Activated naive CD8-positive, alpha-beta T cell treated with anti-CD3 and anti-CD28 coated beads, Interleukin-2, amount 10 ng/mL, durations not matched to agents 7 days and 5 days (primary cell): ENCODE results near the gene VSTM2B. TPM values are rescaled to one million over a fixed set of nuclear protein-coding genes. Genes with fewer than 3 reads are reported as not detected.

ENCODE experiments used
- ATAC-seq: fragments of 150-1000 bp; cut with Tn5 transposase; one replicate; pipeline ENCODE4 v1.10.0; 2021; ENCODE audit warnings: low read depth, moderate library complexity
- POLR2A ChIA-PET: fragments of 350-600 bp; sonication (Branson Sonifier 250); formaldehyde crosslinking; loops from one replicate; lab custom pipeline; 2021; ENCODE audit warnings: antibody characterized with exemption; lab: Charles Lee
- DNase-seq: peaks from one replicate; pipeline ENCODE4 v3.0.0; 2021
- H3K27ac Mint-ChIP-seq: one replicate; pipeline ENCODE4 v1.8.0; 2022; ENCODE audit warnings: mild to moderate bottlenecking, mixed read lengths
- H3K27me3 Mint-ChIP-seq: one replicate; pipeline ENCODE4 v1.8.0; 2022; ENCODE audit warnings: mild to moderate bottlenecking, moderate library complexity, mixed read lengths
- H3K36me3 Mint-ChIP-seq: one replicate; pipeline ENCODE4 v1.8.0; 2021; ENCODE audit warnings: mild to moderate bottlenecking, mixed read lengths
- H3K4me1 Mint-ChIP-seq: one replicate; pipeline ENCODE4 v1.8.0; 2021; ENCODE audit warnings: mixed read lengths
- H3K4me3 Mint-ChIP-seq: one replicate; pipeline ENCODE4 v1.8.0; 2022; ENCODE audit warnings: mild to moderate bottlenecking, moderate library complexity, mixed read lengths
- H3K9me3 Mint-ChIP-seq: one replicate; pipeline ENCODE4 v1.8.0; 2021; ENCODE audit warnings: mixed read lengths
- total RNA-seq, 2 experiments: library from RNA; stranded (reverse); gene quantifications; one replicate each; pipeline ENCODE4 v1.2.3, GENCODE V29; 2021

The VSTM2B gene
- total RNA-seq, 2 experiments from 2014 or later: not detected

DNA sequence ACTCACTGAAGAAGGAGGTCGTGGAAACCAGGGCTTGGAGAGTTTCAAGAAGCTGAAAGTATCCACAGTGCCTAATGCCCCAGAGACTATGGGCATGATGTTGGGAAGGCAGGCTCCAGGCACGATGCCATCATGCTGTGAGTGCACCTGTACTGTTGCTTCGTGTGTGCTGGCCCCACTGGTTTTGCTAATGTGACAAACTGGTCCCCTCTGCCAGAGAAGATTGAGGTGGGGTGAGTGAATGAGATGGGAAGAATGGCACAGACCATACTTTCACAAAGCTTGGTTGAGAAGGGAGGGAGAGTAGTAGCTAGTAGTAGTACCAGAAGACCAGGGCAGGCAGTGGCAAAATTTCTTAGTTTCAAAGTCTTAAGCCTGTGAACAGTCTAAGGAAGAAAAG is 61.3 kb downstream of the VSTM2B start:
- Mint-ChIP-seq H3K4me3 (peak overlapping the region; percentile 25), H3K36me3 (no peaks in the 10 kb centered on the region), H3K9me3 (no peaks in the 10 kb centered on the region), H3K27me3 (peaks cover 21% of the 10 kb centered on the region), H3K4me1 (peaks cover 20% of the 10 kb centered on the region), H3K27ac (peak overlapping the region; percentile 44)
- POLR2A ChIA-PET: interaction anchor here (1.4 to 4.4 kb wide), 3 partner anchors 19 to 355 kb away, joined by 3 to 34 read pairs (median 6); partner anchors contain the start of genes C19orf12, POP4 and URI1
- no peak for DNase-seq
- ATAC-seq: no peak

GRCh38 chr19:29587518-29587986 is 61.8 kb downstream of the VSTM2B start:
- DNase-seq (peak; percentile 51), ATAC-seq (peak; percentile 100)
- Mint-ChIP-seq H3K4me1 (peaks cover 20% of the 10 kb centered on the region), H3K27ac (peak overlapping the region; percentile 44), H3K27me3 (peaks cover 22% of the 10 kb centered on the region), H3K4me3 (peak overlapping the region; percentile 25), H3K36me3 (no peaks in the 10 kb centered on the region), H3K9me3 (no peaks in the 10 kb centered on the region)
- POLR2A ChIA-PET: interaction anchor here (1.4 to 4.4 kb wide), 3 partner anchors 19 to 354 kb away, joined by 3 to 34 read pairs (median 6); partner anchors contain the start of genes C19orf12, POP4 and URI1

- Mint-ChIP-seq H3K9me3 (no peaks in the 10 kb centered on the region), H3K4me3 (no peak overlapping the region), H3K27ac (no peak overlapping the region), H3K36me3 (no peaks in the 10 kb centered on the region), H3K4me1 (peaks cover 20% of the 10 kb centered on the region), H3K27me3 (peaks cover 26% of the 10 kb centered on the region)
- ATAC-seq: no peak
- DNase-seq: no peak
- POLR2A ChIA-PET: interaction anchor here (1.4 to 4.4 kb wide), 3 partner anchors 18 to 354 kb away, joined by 3 to 34 read pairs (median 6); partner anchors contain the start of genes C19orf12, POP4 and URI1
Measured at GRCh38 chr19:29588095-29588494, 62.3 kb downstream of the VSTM2B start.

DNA sequence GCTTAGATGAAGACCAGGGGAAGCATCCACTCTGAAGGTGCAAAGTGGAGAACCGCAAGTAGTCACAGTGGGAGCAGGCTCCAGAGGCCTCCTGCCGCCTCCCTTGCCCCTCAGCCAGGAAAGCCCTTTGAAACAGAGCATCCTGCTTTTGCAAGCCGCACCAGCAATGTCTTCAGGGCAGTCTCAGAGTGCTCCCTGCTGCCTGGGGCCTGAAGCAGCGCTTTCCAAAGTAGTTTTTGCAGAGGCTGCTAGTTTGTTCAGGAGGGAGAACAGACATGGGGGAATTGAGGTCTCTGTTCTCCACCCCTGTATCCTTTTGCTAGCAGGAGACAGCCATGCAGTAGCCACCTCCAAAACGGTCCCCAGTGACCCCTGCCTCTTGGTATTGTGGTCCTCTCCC is 64.5 kb downstream of the VSTM2B start:
- H3K36me3 Mint-ChIP-seq: no peaks in the 10 kb centered on the region
- ATAC-seq: no peak
- no peak overlapping the region for H3K27ac Mint-ChIP-seq
- POLR2A ChIA-PET: interaction anchor here (4.4 kb wide), 1 partner anchor 16 kb away, joined by 34 read pairs; the partner anchor contains the start of gene POP4
- no peak for DNase-seq
- no peaks in the 10 kb centered on the region for H3K9me3 Mint-ChIP-seq
- H3K4me3 Mint-ChIP-seq: no peak overlapping the region
- peaks cover 12% of the 10 kb centered on the region for H3K27me3 Mint-ChIP-seq
- peaks cover 15% of the 10 kb centered on the region for H3K4me1 Mint-ChIP-seq

DNA sequence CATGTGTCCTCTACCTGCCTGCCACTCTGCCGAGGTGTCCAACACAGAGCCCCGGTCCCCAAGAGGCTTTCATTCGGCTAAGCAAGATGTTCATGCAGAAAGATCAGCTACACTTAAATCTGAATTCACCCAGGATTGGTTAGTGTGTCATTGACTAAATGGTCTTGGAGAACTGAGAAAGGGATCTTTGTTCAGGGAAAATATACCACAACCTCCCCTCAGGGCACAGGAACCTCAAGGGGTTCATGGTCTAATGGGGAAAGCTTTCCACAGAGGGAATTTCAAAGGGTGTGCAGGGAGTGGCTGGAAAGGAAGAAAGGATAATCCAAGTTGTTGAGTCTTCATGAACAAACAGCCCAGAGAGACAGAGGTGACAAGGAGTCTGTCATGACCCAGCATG is 65.9 kb downstream of the VSTM2B start:
- DNase-seq (no peak), ATAC-seq (no peak)
- peaks cover 15% of the 10 kb centered on the region for H3K4me1 Mint-ChIP-seq
- H3K27ac Mint-ChIP-seq: no peak overlapping the region
- POLR2A ChIA-PET: no interaction called here
- no peaks in the 10 kb centered on the region for H3K36me3 Mint-ChIP-seq
- H3K9me3 Mint-ChIP-seq: no peaks in the 10 kb centered on the region
- no peak overlapping the region for H3K4me3 Mint-ChIP-seq
- peaks cover 13% of the 10 kb centered on the region for H3K27me3 Mint-ChIP-seq

DNA sequence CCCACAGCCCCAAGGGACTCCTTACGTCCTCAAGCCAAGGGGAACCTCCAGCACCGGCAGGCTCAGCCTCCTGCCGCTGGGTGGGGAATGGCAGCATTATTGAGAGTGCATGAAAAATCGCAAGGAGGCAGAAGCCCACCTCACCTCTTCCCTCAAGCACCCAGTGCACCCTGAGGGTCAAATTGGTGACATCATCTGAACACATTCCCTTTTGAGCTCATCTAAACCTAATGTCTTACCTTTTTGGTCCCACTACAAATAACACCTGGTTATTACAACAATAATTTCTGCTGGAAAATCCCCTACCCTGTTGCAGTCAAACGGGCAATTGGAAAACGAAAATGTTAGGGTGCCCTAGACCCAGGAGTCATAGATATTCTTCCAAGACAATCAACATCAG is 68.1 kb downstream of the VSTM2B start:
- DNase-seq: no peak
- H3K27me3 Mint-ChIP-seq: peaks cover 22% of the 10 kb centered on the region
- no peak overlapping the region for H3K27ac Mint-ChIP-seq
- H3K4me3 Mint-ChIP-seq: no peak overlapping the region
- H3K36me3 Mint-ChIP-seq: no peaks in the 10 kb centered on the region
- H3K4me1 Mint-ChIP-seq: no peaks in the 10 kb centered on the region
- no peaks in the 10 kb centered on the region for H3K9me3 Mint-ChIP-seq
- POLR2A ChIA-PET: interaction anchor here (1.7 kb wide), 1 partner anchor 12 kb away, joined by 5 read pairs; the partner anchor contains the start of gene POP4
- no peak for ATAC-seq

GRCh38 chr19:29596080-29596727 is 70.4 kb downstream of the VSTM2B start:
- H3K27ac Mint-ChIP-seq: no peak overlapping the region

GRCh38 chr19:29596885-29597525 is 71.2 kb downstream of the VSTM2B start:
- no peak for ATAC-seq
- no peak for DNase-seq
- Mint-ChIP-seq H3K27me3 (peaks cover 24% of the 10 kb centered on the region), H3K4me3 (no peak overlapping the region), H3K4me1 (no peaks in the 10 kb centered on the region), H3K9me3 (no peaks in the 10 kb centered on the region), H3K27ac (no peak overlapping the region), H3K36me3 (no peaks in the 10 kb centered on the region)
- POLR2A ChIA-PET: interaction anchor here (0.7 kb wide), 1 partner anchor 9 kb away, joined by 3 read pairs; the partner anchor contains the start of gene POP4

More at GRCh38 chr19:29596080-29596727, 70.4 kb downstream of the VSTM2B start:
- DNase-seq (no peak), ATAC-seq (no peak)
- Mint-ChIP-seq H3K36me3 (no peaks in the 10 kb centered on the region), H3K4me1 (no peaks in the 10 kb centered on the region), H3K27me3 (peaks cover 24% of the 10 kb centered on the region), H3K9me3 (no peaks in the 10 kb centered on the region), H3K4me3 (no peak overlapping the region)
- POLR2A ChIA-PET: interaction anchor here (1.2 kb wide), 1 partner anchor 10 kb away, joined by 3 read pairs; the partner anchor contains the start of gene POP4

- POLR2A ChIA-PET: no interaction called here
- Mint-ChIP-seq H3K27me3 (peaks cover 17% of the 10 kb centered on the region), H3K9me3 (no peaks in the 10 kb centered on the region), H3K36me3 (no peaks in the 10 kb centered on the region), H3K4me1 (no peaks in the 10 kb centered on the region), H3K27ac (no peak overlapping the region), H3K4me3 (no peak overlapping the region)
- ATAC-seq (no peak), DNase-seq (no peak)
Measured at GRCh38 chr19:29598036-29598435, 72.2 kb downstream of the VSTM2B start.

GRCh38 chr19:29598496-29598895 is 72.7 kb downstream of the VSTM2B start:
- no peak overlapping the region for H3K27ac Mint-ChIP-seq
- DNase-seq (no peak), ATAC-seq (no peak)
- peaks cover 17% of the 10 kb centered on the region for H3K27me3 Mint-ChIP-seq
- H3K4me1 Mint-ChIP-seq: no peaks in the 10 kb centered on the region
- H3K36me3 Mint-ChIP-seq: no peaks in the 10 kb centered on the region
- no peaks in the 10 kb centered on the region for H3K9me3 Mint-ChIP-seq
- H3K4me3 Mint-ChIP-seq: no peak overlapping the region
- POLR2A ChIA-PET: no interaction called here

GRCh38 chr19:29603308-29603707 is 77.5 kb downstream of the VSTM2B start:
- DNase-seq (no peak), ATAC-seq (no peak)
- Mint-ChIP-seq H3K27ac (no peak overlapping the region), H3K4me1 (peaks cover 14% of the 10 kb centered on the region), H3K4me3 (no peak overlapping the region), H3K36me3 (no peaks in the 10 kb centered on the region), H3K27me3 (peaks cover 4% of the 10 kb centered on the region), H3K9me3 (no peaks in the 10 kb centered on the region)
- POLR2A ChIA-PET: no interaction called here

GRCh38 chr19:29605653-29606419 is 80.0 kb downstream of the VSTM2B start, which contains the start of gene POP4:
Gene POP4 (plus strand): TSS chr19:29606283. CDS start chr19:29606319, 36 bp downstream.
- DNase-seq: peak; percentile 98
- Mint-ChIP-seq H3K27ac (peak within 1 kb of the TSS; percentile 100), H3K9me3 (no peaks in the 10 kb centered on the region), H3K4me3 (peak within 1 kb of the TSS; percentile 100), H3K4me1 (peaks cover 20% of the 10 kb centered on the region), H3K27me3 (no peaks in the 10 kb centered on the region), H3K36me3 (peaks cover 3% of the 10 kb centered on the region)
- ATAC-seq: peak; percentile 93
- POLR2A ChIA-PET: interaction anchor here (0.6 to 3.9 kb wide), 40 partner anchors 9 to 1813 kb away, joined by 3 to 96 read pairs (median 6); partner anchors contain the start of genes C19orf12, CCNE1, PLEKHF1 and UQCRFS1

GRCh38 chr19:29606420-29606747 is 80.6 kb downstream of the VSTM2B start:
- Mint-ChIP-seq H3K4me1 (peaks cover 21% of the 10 kb centered on the region), H3K9me3 (no peaks in the 10 kb centered on the region), H3K27ac (peak overlapping the region; percentile 100), H3K36me3 (peaks cover 5% of the 10 kb centered on the region), H3K4me3 (peak overlapping the region; percentile 100), H3K27me3 (no peaks in the 10 kb centered on the region)
- DNase-seq (no peak), ATAC-seq (peak; percentile 17)
- POLR2A ChIA-PET: interaction anchor here (0.6 to 3.9 kb wide), 37 partner anchors 8 to 1813 kb away, joined by 3 to 96 read pairs (median 7); partner anchors contain the start of genes C19orf12, CCNE1, PLEKHF1 and UQCRFS1
